GM19351 (cell line): ENCODE measurements around the gene ORM1.

Experiments used
- ATAC-seq: cut with Tn5 transposase; IDR thresholded peaks from one replicate; pipeline ENCODE4 v1.9.1; 2021; ENCODE audit warnings: mild to moderate bottlenecking, moderate library complexity; ENCODE audit not compliant: unreplicated experiment

Gene ORM1

GRCh38 chr9:114375386-114376175 is 52.7 kb downstream of the ORM1 start:
- no peak for ATAC-seq
